Endodermal cell (in vitro differentiated cells): ENCODE data around the gene ALPL. TPM values are rescaled to one million over a fixed set of nuclear protein-coding genes. Genes with fewer than 3 reads are reported as not detected.

ENCODE experiments used
- DNase-seq: peaks from one replicate; pipeline ENCODE4 v3.0.0-alpha.2; 2017
- H3K27ac ChIP-seq: 2 replicates; pipeline ENCODE4 v1.5.1; 2013; ENCODE audit warnings: mild to moderate bottlenecking, low read depth, low read length, moderate library complexity
- H3K27me3 ChIP-seq: 2 replicates; pipeline ENCODE4 v1.6.1; 2013; ENCODE audit warnings: mild to moderate bottlenecking, low read length, moderate library complexity; ENCODE audit not compliant: insufficient read depth, control insufficient read depth, poor library complexity, severe bottlenecking
- H3K36me3 ChIP-seq: 2 replicates; pipeline ENCODE4 v1.7.0; 2013; ENCODE audit warnings: mild to moderate bottlenecking, low read length, moderate library complexity; ENCODE audit not compliant: control insufficient read depth, insufficient read depth
- H3K4me1 ChIP-seq: one replicate; pipeline ENCODE4 v1.7.0; 2013; ENCODE audit warnings: low read length; ENCODE audit not compliant: control insufficient read depth, insufficient read depth
- H3K4me3 ChIP-seq: 2 replicates; pipeline ENCODE4 v1.5.1; 2013; ENCODE audit warnings: mild to moderate bottlenecking, low read length, moderate library complexity
- H3K9ac ChIP-seq: 2 replicates; pipeline ENCODE4 v1.6.1; 2013; ENCODE audit warnings: mild to moderate bottlenecking, low read length, moderate library complexity; ENCODE audit not compliant: poor library complexity, severe bottlenecking; ENCODE audit errors: extremely low read depth
- H3K9me3 ChIP-seq: 2 replicates; pipeline ENCODE4 v1.6.1; 2013; ENCODE audit warnings: mild to moderate bottlenecking, low read length, moderate library complexity; ENCODE audit not compliant: control insufficient read depth
- H3K27ac Mint-ChIP-seq: 2 replicates; pipeline ENCODE4 v1.8.0; 2020; ENCODE audit warnings: mixed read lengths
- H3K27me3 Mint-ChIP-seq: 2 replicates; pipeline ENCODE4 v1.8.0; 2021; ENCODE audit warnings: mild to moderate bottlenecking, mixed read lengths; ENCODE audit not compliant: insufficient read depth
- H3K36me3 Mint-ChIP-seq: 2 replicates; pipeline ENCODE4 v1.8.0; 2020; ENCODE audit warnings: low read depth, mixed read lengths
- H3K4me1 Mint-ChIP-seq: 2 replicates; pipeline ENCODE4 v1.8.0; 2020; ENCODE audit warnings: mixed read lengths
- H3K4me3 Mint-ChIP-seq: 2 replicates; pipeline ENCODE4 v1.8.0; 2020; ENCODE audit warnings: mild to moderate bottlenecking, moderate library complexity, mixed read lengths
- H3K9me3 Mint-ChIP-seq: 2 replicates; pipeline ENCODE4 v1.8.0; 2020; ENCODE audit warnings: mild to moderate bottlenecking, mixed read lengths
- WGBS, 2 experiments: methylation state at CpG; one replicate each; pipeline versions ENCODE4 v1.1.5 to v1.1.7; 2013; ENCODE audit warnings: missing lambda C conversion rate in 2 of 2, mixed read lengths in 1 of 2; ENCODE audit not compliant: insufficient coverage in 1 of 2, insufficient read length in 1 of 2; 5-methylcytosine and 5-hydroxymethylcytosine counted together
- total RNA-seq, 2 donors: library from RNA; stranded (reverse); fragmentation: NEBNext Ultra II Directional in 1 of 2; extraction: Animal tissue kit (Norgen Biotek cat#: 25700) in 1 of 2; gene quantifications; 2 replicates in 1 of 2; 3 replicates in 1 of 2; pipeline ENCODE4 v1.2.1, GENCODE V29; 2021
- TF ChIP-seq, protein P1 (sequence below): fragments of 200-600 bp; sonication (generic); conservative IDR thresholded peaks from 2 replicates; pipeline ENCODE4 v1.5.0; 2021; ENCODE audit warnings: antibody characterized with exemption, mild to moderate bottlenecking

The ALPL gene
- total RNA-seq, 2 donors from 2014 or later: 94.8 to 117 TPM

GRCh38 chr1:21495225-21495820 is 13.9 kb upstream of the ALPL start:
- peaks cover 20% of the 10 kb centered on the region for H3K4me1 Mint-ChIP-seq
- no peaks in the 10 kb centered on the region for H3K36me3 ChIP-seq
- no peak overlapping the region for H3K4me3 ChIP-seq
- H3K9me3 ChIP-seq: peaks cover 14% of the 10 kb centered on the region
- peaks cover 18% of the 10 kb centered on the region for H3K9me3 Mint-ChIP-seq
- H3K4me1 ChIP-seq: no peaks in the 10 kb centered on the region
- peaks cover 2% of the 10 kb centered on the region for H3K27me3 Mint-ChIP-seq
- H3K27ac Mint-ChIP-seq: no peak overlapping the region
- H3K27me3 ChIP-seq: no peaks in the 10 kb centered on the region
- H3K27ac ChIP-seq: no peak overlapping the region
- 92 to 93% methylated on average over 5 to 7 of the region's 7 CpGs for WGBS, 2 experiments
- no peaks in the 10 kb centered on the region for H3K36me3 Mint-ChIP-seq
- no peak overlapping the region for H3K9ac ChIP-seq
- TF ChIP-seq, protein P1, sequence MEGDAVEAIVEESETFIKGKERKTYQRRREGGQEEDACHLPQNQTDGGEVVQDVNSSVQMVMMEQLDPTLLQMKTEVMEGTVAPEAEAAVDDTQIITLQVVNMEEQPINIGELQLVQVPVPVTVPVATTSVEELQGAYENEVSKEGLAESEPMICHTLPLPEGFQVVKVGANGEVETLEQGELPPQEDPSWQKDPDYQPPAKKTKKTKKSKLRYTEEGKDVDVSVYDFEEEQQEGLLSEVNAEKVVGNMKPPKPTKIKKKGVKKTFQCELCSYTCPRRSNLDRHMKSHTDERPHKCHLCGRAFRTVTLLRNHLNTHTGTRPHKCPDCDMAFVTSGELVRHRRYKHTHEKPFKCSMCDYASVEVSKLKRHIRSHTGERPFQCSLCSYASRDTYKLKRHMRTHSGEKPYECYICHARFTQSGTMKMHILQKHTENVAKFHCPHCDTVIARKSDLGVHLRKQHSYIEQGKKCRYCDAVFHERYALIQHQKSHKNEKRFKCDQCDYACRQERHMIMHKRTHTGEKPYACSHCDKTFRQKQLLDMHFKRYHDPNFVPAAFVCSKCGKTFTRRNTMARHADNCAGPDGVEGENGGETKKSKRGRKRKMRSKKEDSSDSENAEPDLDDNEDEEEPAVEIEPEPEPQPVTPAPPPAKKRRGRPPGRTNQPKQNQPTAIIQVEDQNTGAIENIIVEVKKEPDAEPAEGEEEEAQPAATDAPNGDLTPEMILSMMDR: no peak
- no peak overlapping the region for H3K4me3 Mint-ChIP-seq
- DNase-seq: peak; percentile 32

DNA sequence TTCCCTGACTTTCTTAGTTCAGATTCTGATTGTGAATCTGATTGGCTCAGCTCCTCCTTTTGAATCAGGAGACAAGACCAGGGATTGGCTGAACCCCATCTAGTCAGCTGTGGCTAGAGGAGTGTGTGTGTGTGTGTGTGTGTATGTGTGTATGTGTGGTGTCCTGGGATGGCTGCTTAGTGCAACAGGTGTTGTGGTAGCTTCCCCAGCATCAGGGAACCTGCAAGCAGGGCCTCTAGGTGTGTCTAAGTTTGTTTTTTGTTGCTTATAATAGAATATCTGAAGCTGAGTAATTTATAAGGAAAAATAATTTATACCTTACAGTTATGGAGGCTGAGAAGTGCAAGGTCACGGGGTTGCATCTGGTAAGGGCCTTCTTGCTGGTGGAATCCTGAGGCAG is 13.2 kb upstream of the ALPL start:
- H3K4me1 Mint-ChIP-seq: peaks cover 20% of the 10 kb centered on the region
- TF ChIP-seq, protein P1: no peak
- 90% methylated on average over 1 of the region's 1 CpG; no CpG with 5 or more reads in 1 of the 2 experiments for whole genome bisulfite sequencing, 2 experiments

DNA sequence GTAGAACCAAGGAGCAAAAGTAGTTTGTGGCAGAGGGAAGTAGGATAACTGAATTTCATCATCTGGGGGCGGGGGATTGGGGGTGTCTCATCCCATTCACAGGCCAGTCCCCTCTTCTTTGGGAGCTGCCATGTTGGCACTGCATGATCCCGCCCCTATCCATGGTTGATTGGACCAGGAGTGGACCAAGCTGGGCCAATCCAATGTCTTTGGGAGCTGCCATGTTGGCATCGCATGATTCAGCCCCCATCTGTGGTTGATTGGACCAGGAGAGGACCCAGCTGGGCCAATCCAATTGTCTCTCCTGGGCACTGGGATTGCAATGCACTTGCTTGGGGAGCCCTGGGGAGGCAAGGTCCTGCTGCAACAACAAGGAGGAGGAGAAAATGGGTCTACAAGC is 12.3 kb upstream of the ALPL start:
- Mint-ChIP-seq H3K27ac (no peak overlapping the region), H3K27me3 (peaks cover 2% of the 10 kb centered on the region), H3K4me1 (peaks cover 17% of the 10 kb centered on the region), H3K4me3 (no peak overlapping the region), H3K36me3 (no peaks in the 10 kb centered on the region), H3K9me3 (peaks cover 9% of the 10 kb centered on the region)
- Histone ChIP-seq H3K9ac (no peak overlapping the region), H3K36me3 (no peaks in the 10 kb centered on the region), H3K9me3 (peaks cover 5% of the 10 kb centered on the region), H3K4me1 (no peaks in the 10 kb centered on the region), H3K27me3 (no peaks in the 10 kb centered on the region), H3K27ac (no peak overlapping the region), H3K4me3 (no peak overlapping the region)
- TF ChIP-seq, protein P1: no peak
- DNase-seq: peak; percentile 58
- 88 to 94% methylated on average over 2 to 3 of the region's 3 CpGs for WGBS, 2 experiments

More for the DNA sequence above, 13.2 kb upstream of the ALPL start:
- Histone ChIP-seq H3K4me1 (no peaks in the 10 kb centered on the region), H3K36me3 (no peaks in the 10 kb centered on the region), H3K9ac (no peak overlapping the region), H3K27me3 (no peaks in the 10 kb centered on the region), H3K4me3 (no peak overlapping the region), H3K9me3 (peaks cover 7% of the 10 kb centered on the region), H3K27ac (no peak overlapping the region)
- Mint-ChIP-seq H3K27me3 (peaks cover 2% of the 10 kb centered on the region), H3K4me3 (no peak overlapping the region), H3K36me3 (no peaks in the 10 kb centered on the region), H3K9me3 (peaks cover 14% of the 10 kb centered on the region), H3K27ac (no peak overlapping the region)
- DNase-seq: peak; percentile 39
